B cell (primary cell): ENCODE results near the gene ANKRD13D.

ENCODE experiments used
- CTCF ChIP-seq: fragments of 200-600 bp; IDR thresholded peaks from one replicate; pipeline ENCODE4 v1.8.0; 2022; ENCODE audit warnings: antibody characterized with exemption, mild to moderate bottlenecking
- EZH2 ChIP-seq: IDR thresholded peaks from 2 replicates; pipeline ENCODE4 v1.6.1; 2012; ENCODE audit warnings: borderline replicate concordance, low read depth, mild to moderate bottlenecking, moderate library complexity, low read length; ENCODE audit not compliant: insufficient read depth, poor library complexity, severe bottlenecking

DNA sequence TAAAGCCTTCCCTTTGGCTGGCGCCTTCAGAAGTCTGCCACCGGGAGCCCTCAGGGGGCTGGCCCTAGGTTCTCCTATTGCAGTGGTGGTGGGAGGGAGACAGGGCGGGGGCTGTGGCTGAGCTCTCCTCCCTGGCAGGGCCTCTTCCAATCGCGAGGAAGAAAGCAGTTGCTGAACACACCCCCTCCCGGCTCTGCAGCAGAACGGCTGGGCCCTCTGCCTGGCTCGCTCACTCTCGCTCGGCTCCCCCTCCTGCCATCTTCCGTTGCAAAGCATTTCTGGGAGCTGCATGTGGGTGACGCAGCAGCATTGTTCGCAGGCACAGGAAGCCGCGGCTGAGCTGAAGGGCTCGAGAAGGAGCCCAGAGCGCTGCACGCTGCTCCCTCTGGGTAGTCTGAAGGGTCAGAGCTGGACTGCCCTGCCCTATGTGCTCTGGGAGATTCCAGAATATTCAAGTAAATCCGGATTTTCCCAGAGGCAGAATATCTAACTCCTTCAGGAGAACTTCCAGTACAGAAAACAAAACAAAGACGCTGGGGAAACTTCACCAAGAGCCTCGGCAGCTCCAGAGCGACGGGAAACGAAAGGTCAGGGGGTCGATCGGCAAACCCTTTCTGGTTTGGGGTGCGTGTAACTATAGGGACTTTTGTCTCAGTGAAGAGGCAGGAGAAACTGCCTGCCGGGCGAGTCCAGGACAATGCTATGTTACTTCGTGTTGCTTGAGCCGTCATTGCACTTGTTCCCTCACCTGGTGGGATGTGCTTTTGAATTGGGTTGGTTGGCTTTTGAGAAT, 49.1 kb upstream of the ANKRD13D start:
- no peak for TF ChIP-seq CTCF
- TF ChIP-seq EZH2 = no peak
